Measurements from ENCODE around the gene TLL2. TPM values are rescaled to one million over a fixed set of nuclear protein-coding genes. Genes with fewer than 3 reads are reported as not detected.

Gene TLL2
- total RNA-seq, 6 donors from 2014 or later = 0.06 to 0.20 TPM; not detected in 4

DNA sequence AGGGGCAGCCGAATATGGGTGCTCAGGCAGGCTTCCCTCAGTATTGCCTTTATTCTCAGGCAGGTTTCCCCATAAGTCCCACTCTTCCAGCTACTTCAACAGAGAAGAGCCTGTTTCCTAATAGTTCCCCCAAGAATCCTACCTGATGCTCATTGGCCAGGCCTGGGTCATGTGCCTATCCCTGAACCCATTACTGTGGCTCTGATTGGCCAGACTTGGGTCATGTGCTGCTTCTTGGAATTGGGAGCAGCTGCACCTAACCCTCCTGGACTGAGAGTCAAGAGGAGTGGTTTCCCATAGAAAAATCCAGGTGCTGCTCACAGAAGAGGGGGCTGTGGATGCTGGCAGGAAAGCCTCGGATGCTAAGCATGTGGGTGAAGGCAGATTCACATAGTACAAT lies 176.6 kb downstream of the TLL2 start:
- no peaks in the 10 kb centered on the region for H3K4me1 ChIP-seq
- no peaks in the 10 kb centered on the region for H3K36me3 ChIP-seq
- no peaks in the 10 kb centered on the region for H3K9me3 ChIP-seq
- no peak overlapping the region for H3K4me3 ChIP-seq
- WGBS, 2 donors = 76 to 90% methylated on average over 2 of the region's 2 CpGs
- no peaks in the 10 kb centered on the region for H3K27me3 ChIP-seq
- no peak for ATAC-seq (ENCODE audit: low FRiP score in 2 of 2)
- TF ChIP-seq EP300 (IDR thresholded peaks at IDR 0.05) (no peak), POLR2AphosphoS5 (IDR thresholded peaks at IDR 0.05) (no peak), POLR2A (IDR thresholded peaks at IDR 0.05) (no peak)
- TF ChIP-seq, protein P1, sequence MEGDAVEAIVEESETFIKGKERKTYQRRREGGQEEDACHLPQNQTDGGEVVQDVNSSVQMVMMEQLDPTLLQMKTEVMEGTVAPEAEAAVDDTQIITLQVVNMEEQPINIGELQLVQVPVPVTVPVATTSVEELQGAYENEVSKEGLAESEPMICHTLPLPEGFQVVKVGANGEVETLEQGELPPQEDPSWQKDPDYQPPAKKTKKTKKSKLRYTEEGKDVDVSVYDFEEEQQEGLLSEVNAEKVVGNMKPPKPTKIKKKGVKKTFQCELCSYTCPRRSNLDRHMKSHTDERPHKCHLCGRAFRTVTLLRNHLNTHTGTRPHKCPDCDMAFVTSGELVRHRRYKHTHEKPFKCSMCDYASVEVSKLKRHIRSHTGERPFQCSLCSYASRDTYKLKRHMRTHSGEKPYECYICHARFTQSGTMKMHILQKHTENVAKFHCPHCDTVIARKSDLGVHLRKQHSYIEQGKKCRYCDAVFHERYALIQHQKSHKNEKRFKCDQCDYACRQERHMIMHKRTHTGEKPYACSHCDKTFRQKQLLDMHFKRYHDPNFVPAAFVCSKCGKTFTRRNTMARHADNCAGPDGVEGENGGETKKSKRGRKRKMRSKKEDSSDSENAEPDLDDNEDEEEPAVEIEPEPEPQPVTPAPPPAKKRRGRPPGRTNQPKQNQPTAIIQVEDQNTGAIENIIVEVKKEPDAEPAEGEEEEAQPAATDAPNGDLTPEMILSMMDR (IDR thresholded peaks at IDR 0.05) = no peak
- no peak overlapping the region for H3K27ac ChIP-seq
- no peak for DNase-seq

GRCh38 chr10:96334616-96335526 lies 178.9 kb downstream of the TLL2 start:
- no peak for ATAC-seq (ENCODE audit: low FRiP score in 2 of 2)
- DNase-seq = no peak

GRCh38 chr10:96333101-96333500 lies 180.6 kb downstream of the TLL2 start:
- no peak for ATAC-seq (ENCODE audit: low FRiP score in 2 of 2)
- H3K4me3 ChIP-seq = no peak overlapping the region
- TF ChIP-seq POLR2AphosphoS5 (IDR thresholded peaks at IDR 0.05) = no peak
- TF ChIP-seq EP300 (IDR thresholded peaks at IDR 0.05) = no peak
- TF ChIP-seq, protein P1 (IDR thresholded peaks at IDR 0.05) = no peak
- H3K9me3 ChIP-seq = no peaks in the 10 kb centered on the region
- H3K27me3 ChIP-seq = no peaks in the 10 kb centered on the region
- 54 to 67% methylated on average over 1 of the region's 1 CpG for WGBS, 2 donors
- no peak overlapping the region for H3K27ac ChIP-seq
- H3K36me3 ChIP-seq = no peaks in the 10 kb centered on the region
- no peak for DNase-seq
- H3K4me1 ChIP-seq = no peaks in the 10 kb centered on the region

More at GRCh38 chr10:96334616-96335526, 178.9 kb downstream of the TLL2 start:
- no peaks in the 10 kb centered on the region for H3K36me3 ChIP-seq
- H3K4me3 ChIP-seq = no peak overlapping the region
- no peaks in the 10 kb centered on the region for H3K4me1 ChIP-seq
- H3K27ac ChIP-seq = no peak overlapping the region
- H3K9me3 ChIP-seq = no peaks in the 10 kb centered on the region
- H3K27me3 ChIP-seq = no peaks in the 10 kb centered on the region
- TF ChIP-seq POLR2A (IDR thresholded peaks at IDR 0.05) (no peak), POLR2AphosphoS5 (IDR thresholded peaks at IDR 0.05) (no peak), EP300 (IDR thresholded peaks at IDR 0.05) (no peak)
- TF ChIP-seq, protein P1 (IDR thresholded peaks at IDR 0.05) = peak in 5 of 6 experiments; percentile 40 to 59 (median 52)
- 40 to 41% methylated on average over 5 of the region's 5 CpGs for WGBS, 2 donors

- DNase-seq (no peak), ATAC-seq (ENCODE audit: low FRiP score in 2 of 2) (no peak)
- Histone ChIP-seq H3K36me3 (no peaks in the 10 kb centered on the region), H3K4me3 (no peak overlapping the region), H3K27ac (no peak overlapping the region), H3K27me3 (no peaks in the 10 kb centered on the region), H3K9me3 (no peaks in the 10 kb centered on the region), H3K4me1 (no peaks in the 10 kb centered on the region)
- TF ChIP-seq EP300 (IDR thresholded peaks at IDR 0.05) = no peak
- no peak for TF ChIP-seq POLR2AphosphoS5 (IDR thresholded peaks at IDR 0.05)
- TF ChIP-seq POLR2A (IDR thresholded peaks at IDR 0.05) = no peak
- TF ChIP-seq, protein P1 (IDR thresholded peaks at IDR 0.05) = no peak
- whole genome bisulfite sequencing, 2 donors = 82 to 86% methylated on average over 4 to 7 of the region's 7 CpGs
Observed at GRCh38 chr10:96327462-96327861, 186.3 kb downstream of the TLL2 start.

Measured in upper lobe of left lung (tissue), 6 donors.